Measurements from ENCODE around the gene NDUFS2.

The NDUFS2 gene

DNA sequence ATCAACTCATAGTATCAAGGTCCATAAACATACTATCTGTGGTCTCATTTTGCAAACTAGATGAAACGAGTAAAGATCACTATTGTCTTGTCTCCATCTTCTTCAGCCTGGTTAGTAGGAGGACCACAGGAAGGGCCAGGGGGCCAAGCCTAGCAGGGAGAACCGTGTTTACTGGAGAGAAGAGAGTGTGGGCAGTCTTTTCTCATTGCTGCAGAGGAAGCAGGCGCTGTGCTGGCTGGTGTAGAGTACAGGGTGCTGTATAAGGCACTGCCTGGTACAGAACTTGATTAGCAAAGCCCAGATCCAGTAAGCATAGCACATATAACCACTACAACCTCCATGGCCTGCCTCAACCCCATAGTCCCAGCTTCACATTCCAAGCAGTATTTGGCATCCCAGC is 14.9 kb upstream of the NDUFS2 start:
- TF ChIP-seq, protein P1, sequence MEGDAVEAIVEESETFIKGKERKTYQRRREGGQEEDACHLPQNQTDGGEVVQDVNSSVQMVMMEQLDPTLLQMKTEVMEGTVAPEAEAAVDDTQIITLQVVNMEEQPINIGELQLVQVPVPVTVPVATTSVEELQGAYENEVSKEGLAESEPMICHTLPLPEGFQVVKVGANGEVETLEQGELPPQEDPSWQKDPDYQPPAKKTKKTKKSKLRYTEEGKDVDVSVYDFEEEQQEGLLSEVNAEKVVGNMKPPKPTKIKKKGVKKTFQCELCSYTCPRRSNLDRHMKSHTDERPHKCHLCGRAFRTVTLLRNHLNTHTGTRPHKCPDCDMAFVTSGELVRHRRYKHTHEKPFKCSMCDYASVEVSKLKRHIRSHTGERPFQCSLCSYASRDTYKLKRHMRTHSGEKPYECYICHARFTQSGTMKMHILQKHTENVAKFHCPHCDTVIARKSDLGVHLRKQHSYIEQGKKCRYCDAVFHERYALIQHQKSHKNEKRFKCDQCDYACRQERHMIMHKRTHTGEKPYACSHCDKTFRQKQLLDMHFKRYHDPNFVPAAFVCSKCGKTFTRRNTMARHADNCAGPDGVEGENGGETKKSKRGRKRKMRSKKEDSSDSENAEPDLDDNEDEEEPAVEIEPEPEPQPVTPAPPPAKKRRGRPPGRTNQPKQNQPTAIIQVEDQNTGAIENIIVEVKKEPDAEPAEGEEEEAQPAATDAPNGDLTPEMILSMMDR (IDR thresholded peaks at IDR 0.05; ENCODE audit: poor library complexity, severe bottlenecking) = no peak
- Histone ChIP-seq H3K4me3 (ENCODE audit: severe bottlenecking) (no peak overlapping the region), H3K9me3 (ENCODE audit: severe bottlenecking) (no peaks in the 10 kb centered on the region), H3K4me1 (ENCODE audit: insufficient read depth, poor library complexity, severe bottlenecking) (peaks cover 7% of the 10 kb centered on the region), H3K27ac (ENCODE audit: poor library complexity, severe bottlenecking) (no peak overlapping the region), H3K27me3 (ENCODE audit: insufficient read depth, poor library complexity, severe bottlenecking) (no peaks in the 10 kb centered on the region), H3K36me3 (ENCODE audit: low read depth) (no peaks in the 10 kb centered on the region)
- ATAC-seq (ENCODE audit: low read depth) = no peak
- DNase-seq (ENCODE audit: low spot score) = no peak

DNA sequence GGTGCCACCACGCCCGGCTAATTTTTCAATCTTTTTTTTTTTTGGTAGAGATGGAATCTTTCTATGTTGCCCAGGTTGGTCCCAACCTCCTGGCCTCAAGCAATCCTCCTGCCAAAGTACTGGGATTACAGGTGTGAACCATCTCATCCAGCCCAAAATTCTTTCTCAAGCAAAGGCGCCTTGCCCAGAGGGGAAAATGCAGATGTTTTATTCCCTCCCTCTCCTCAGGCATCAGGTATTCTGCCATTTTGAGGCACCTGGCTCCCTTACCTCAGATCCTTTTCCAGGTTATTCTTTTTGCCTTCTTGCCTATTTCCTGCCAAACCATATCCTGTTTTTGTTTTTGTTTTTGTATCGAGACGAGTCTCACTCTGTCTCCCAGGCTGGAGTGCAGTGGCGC is 13.8 kb upstream of the NDUFS2 start:
- TF ChIP-seq, protein P1 (IDR thresholded peaks at IDR 0.05; ENCODE audit: poor library complexity, severe bottlenecking) = no peak
- Histone ChIP-seq H3K4me3 (ENCODE audit: severe bottlenecking) (no peak overlapping the region), H3K9me3 (ENCODE audit: severe bottlenecking) (no peaks in the 10 kb centered on the region), H3K27me3 (ENCODE audit: insufficient read depth, poor library complexity, severe bottlenecking) (no peaks in the 10 kb centered on the region), H3K4me1 (ENCODE audit: insufficient read depth, poor library complexity, severe bottlenecking) (no peaks in the 10 kb centered on the region), H3K27ac (ENCODE audit: poor library complexity, severe bottlenecking) (no peak overlapping the region), H3K36me3 (ENCODE audit: low read depth) (no peaks in the 10 kb centered on the region)
- no peak for DNase-seq (ENCODE audit: low spot score)
- ATAC-seq (ENCODE audit: low read depth) = no peak

DNA sequence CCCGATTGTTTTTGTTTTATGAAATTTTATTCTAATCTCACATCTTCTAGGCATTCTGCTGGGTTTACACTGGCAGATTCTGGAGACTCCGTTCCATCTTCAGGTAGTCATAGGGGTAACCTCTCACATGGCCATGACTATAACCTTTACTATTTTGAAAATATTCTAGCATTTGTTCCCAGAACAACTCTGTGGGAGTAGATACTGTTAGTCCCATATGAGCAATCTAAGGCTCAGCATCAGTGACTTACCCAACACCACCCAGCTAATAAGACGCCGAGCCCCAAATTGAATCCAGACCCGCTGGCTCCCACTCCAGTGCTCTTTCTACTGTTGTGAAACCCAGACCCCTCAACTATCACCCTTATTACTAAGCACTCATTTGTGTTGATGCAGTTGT is 13.1 kb upstream of the NDUFS2 start:
- no peak overlapping the region for H3K27ac ChIP-seq (ENCODE audit: poor library complexity, severe bottlenecking)
- no peak for ATAC-seq (ENCODE audit: low read depth)
- DNase-seq (ENCODE audit: low spot score) = no peak
- no peak overlapping the region for H3K4me3 ChIP-seq (ENCODE audit: severe bottlenecking)
- no peaks in the 10 kb centered on the region for H3K36me3 ChIP-seq (ENCODE audit: low read depth)
- H3K9me3 ChIP-seq (ENCODE audit: severe bottlenecking) = no peaks in the 10 kb centered on the region
- TF ChIP-seq, protein P1 (IDR thresholded peaks at IDR 0.05; ENCODE audit: poor library complexity, severe bottlenecking) = no peak
- no peaks in the 10 kb centered on the region for H3K27me3 ChIP-seq (ENCODE audit: insufficient read depth, poor library complexity, severe bottlenecking)
- no peaks in the 10 kb centered on the region for H3K4me1 ChIP-seq (ENCODE audit: insufficient read depth, poor library complexity, severe bottlenecking)

DNA sequence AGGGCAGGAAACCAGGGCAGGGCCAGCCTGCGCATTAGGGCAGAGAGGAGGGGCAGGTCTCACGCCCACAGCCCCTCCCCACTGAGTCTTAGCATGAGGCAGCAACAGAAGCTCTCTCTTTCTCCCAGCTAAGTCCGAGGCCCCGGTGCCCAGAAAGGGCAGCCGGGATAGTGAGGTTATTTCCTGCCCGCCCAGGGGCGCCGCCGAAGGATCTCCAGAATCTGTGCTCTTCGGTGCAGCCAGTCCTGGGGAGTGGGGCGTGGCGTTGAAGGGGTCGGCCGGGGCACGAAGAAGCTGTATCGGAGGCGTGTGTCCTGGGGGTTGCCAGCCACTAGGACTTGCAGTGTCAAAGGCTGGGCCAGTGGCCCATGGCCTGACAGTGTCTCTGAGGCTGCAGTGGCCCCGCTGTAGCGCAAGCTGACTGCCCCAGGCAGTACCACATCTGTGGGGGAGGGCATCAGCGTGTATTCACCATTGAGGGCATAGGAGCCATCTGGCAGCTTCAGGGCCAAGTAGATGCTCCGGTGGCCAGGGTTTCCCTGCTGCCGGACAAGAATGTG is 11.1 kb upstream of the NDUFS2 start:
- H3K36me3 ChIP-seq (ENCODE audit: low read depth) = no peaks in the 10 kb centered on the region
- H3K27ac ChIP-seq (ENCODE audit: poor library complexity, severe bottlenecking) = no peak overlapping the region
- H3K27me3 ChIP-seq (ENCODE audit: insufficient read depth, poor library complexity, severe bottlenecking) = no peaks in the 10 kb centered on the region

DNA sequence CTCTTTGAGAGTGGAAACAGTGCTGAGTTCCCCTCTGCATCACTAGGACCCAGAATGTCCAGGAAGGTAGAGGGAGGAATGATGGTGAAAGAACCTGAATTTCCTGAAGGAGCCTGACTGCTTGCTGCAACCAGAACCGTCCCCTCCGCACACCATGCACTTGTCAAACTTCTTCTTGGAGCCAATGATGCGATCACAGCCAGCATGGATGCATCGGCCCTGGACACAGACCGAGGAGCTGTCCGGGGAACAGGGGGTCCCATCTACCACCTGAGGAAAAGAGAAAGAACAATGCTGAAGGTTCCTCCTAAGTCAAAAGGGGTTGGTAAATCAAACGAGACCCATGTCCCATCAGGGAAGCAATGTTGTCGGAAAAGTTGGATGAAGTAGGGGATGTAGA is 10.2 kb upstream of the NDUFS2 start:
- Histone ChIP-seq H3K27me3 (ENCODE audit: insufficient read depth, poor library complexity, severe bottlenecking) (no peaks in the 10 kb centered on the region), H3K9me3 (ENCODE audit: severe bottlenecking) (no peaks in the 10 kb centered on the region), H3K27ac (ENCODE audit: poor library complexity, severe bottlenecking) (no peak overlapping the region), H3K4me1 (ENCODE audit: insufficient read depth, poor library complexity, severe bottlenecking) (no peaks in the 10 kb centered on the region), H3K4me3 (ENCODE audit: severe bottlenecking) (no peak overlapping the region), H3K36me3 (ENCODE audit: low read depth) (no peaks in the 10 kb centered on the region)
- ATAC-seq (ENCODE audit: low read depth) = no peak
- TF ChIP-seq, protein P1 (IDR thresholded peaks at IDR 0.05; ENCODE audit: poor library complexity, severe bottlenecking) = no peak
- no peak for DNase-seq (ENCODE audit: low spot score)

More for the DNA sequence above, 11.1 kb upstream of the NDUFS2 start:
- TF ChIP-seq, protein P1 (IDR thresholded peaks at IDR 0.05; ENCODE audit: poor library complexity, severe bottlenecking) = no peak
- Histone ChIP-seq H3K4me3 (ENCODE audit: severe bottlenecking) (no peak overlapping the region), H3K9me3 (ENCODE audit: severe bottlenecking) (no peaks in the 10 kb centered on the region), H3K4me1 (ENCODE audit: insufficient read depth, poor library complexity, severe bottlenecking) (no peaks in the 10 kb centered on the region)
- ATAC-seq (ENCODE audit: low read depth) (no peak), DNase-seq (ENCODE audit: low spot score) (no peak)
